HG03095 (cell line): ENCODE measurements around the gene RAPH1.
"Not testable (repeated sequence)": the region's sequence is repeated elsewhere in the genome, so short reads cannot be mapped to it uniquely, and the experiment has no call there.

Source experiments
- ATAC-seq: cut with Tn5 transposase; IDR thresholded peaks from one replicate; pipeline ENCODE4 v1.9.1; 2021; ENCODE audit warnings: moderate library complexity; ENCODE audit not compliant: unreplicated experiment

RAPH1 gene

DNA sequence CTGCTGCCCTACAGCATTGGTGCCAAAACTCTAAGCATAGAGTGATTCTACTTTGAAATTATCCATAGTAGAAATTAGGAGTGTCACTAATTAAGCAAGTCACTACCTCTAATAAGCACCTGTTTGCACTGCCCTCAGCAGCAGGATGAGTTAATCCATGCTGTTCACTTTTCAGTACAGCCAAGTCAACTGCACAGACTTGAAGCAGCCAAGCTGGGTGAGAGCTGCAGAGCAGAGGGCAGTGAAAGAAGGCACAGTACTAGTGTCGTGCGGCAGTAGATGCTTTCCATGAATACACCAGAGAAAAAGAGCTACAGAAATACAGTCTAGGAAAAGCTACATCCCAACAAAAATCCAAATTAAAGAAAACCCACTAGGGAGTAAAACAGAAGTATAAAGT is 98.6 kb downstream of the RAPH1 start:
- no peak for ATAC-seq

DNA sequence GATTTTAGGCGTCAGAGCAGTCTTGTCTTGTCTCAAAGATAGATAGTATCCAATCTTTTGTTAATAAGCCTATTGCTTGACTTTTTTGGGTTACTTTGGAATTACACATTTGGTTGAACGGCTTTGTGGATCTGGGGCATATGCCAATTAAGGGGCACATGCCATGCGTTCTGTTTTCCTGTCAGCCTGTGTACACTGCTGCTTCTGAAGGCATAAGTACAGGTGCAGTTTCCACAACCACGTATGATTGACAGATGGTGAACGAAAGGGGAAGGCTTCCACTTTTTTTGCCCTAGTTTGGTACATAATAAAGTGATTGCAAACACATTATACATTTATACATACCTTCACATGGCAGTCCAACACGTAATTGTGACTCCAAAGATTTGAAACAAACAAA is 102.3 kb downstream of the RAPH1 start:
- ATAC-seq = no peak

DNA sequence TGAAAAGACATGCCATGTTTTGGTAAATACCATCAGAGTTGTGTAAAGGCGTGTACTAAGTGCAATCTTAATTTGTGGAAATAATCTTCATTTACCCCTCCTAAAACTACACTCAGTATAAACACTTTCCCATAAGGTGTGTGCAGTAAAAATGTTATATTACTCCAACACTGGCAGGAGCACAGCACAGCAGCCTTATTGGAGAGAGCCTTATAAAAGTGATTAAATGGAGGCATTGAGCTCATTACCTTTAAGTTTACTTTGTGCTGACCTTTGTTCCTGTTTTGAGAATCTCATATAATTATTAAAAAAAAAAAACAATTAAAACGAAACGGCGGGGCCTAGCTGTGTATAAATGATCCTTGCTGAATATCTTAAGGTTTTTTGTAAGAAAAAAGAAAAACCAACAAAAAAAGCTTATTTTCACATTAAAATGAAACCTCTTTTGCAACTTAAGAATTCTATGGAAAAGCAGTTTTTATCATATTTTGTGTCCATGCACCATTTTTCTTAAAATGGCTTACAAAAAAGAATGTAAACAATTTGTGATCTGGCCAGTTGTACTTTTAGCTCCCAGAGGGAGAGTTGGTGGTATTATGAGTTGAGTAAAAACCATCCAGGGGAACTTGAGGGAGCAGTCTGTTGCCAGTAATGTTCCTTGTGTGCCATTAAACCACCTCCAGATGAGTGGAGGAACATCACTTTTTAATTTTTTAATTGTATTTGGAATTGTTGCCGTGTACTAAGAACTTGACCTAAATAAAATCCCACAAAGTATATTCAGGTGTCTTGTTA is 103.5 kb downstream of the RAPH1 start:
- ATAC-seq = no peak

DNA sequence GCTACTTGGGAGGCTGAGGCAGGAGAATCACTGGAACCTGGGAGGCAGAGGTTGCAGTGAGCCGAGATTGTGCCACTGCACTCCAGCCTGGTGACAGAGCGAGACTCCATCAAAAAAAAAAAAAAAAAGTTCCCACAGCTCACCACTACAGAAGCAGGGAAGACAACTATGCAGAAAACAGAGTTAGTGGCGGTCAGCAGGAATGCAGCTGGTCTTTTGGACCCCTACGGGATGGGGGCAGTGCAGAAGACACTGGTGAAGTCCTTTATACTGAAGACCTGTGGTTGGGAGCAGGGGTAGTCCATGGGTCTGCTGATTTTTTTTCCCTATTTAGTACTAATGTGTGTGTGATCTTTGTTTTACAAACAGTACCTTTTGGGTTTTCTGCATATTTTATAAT is 105.5 kb downstream of the RAPH1 start:
- ATAC-seq = not testable (repeated sequence)

DNA sequence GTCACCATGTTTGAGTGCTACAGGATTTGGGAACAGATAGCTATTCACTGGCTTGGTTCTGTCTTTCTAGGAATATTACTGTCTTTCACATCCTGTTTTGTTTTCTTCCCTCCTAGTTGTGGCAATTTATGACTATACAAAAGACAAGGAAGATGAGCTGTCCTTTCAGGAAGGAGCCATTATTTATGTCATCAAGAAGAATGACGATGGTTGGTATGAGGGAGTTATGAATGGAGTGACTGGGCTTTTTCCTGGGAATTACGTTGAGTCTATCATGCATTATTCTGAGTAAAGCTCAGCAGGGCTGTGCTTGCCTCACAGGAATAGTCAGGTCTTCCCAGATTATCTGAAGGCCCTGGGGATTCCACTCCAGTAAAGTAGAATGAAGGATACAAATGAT is 108.0 kb downstream of the RAPH1 start:
- ATAC-seq = no peak

DNA sequence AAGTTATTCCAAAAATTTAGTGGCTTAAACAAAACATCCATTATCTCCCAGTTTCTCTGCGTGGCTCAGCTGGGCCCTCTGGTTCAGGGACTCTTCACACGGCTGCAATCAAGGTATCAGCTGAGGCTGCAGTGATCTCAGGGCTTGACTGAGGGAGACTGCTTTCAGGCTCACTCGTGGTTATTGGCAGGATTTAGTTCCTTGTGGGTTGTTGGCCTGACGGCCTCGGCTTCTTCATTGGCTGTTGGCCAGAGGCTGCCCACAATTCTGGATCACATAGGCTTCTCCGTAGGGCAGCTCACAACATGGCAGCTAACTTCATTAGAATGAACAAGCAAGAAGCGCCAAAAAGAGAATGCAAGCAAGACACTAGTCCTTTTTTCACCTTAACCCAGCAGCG is 116.8 kb downstream of the RAPH1 start:
- ATAC-seq = no peak

DNA sequence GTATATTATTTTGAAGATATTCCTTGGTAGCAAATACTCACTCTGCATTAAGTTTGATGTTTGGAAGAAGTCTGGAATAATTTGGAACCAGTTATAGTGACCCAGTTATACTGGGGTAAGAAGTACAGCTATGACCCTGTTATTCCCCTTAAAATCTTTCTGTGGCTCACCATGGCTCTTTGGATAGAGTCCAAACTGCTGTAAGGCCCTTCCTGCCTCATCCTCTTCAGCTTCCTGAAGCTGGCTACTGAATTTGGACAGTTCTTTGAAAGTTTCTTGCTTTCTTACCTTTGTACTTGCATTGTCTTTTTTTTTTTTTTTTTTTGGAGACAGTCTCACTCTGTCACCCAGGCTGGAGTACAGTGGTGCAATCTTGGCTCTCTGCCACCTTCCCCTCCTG is 121.3 kb downstream of the RAPH1 start:
- ATAC-seq = no peak

DNA sequence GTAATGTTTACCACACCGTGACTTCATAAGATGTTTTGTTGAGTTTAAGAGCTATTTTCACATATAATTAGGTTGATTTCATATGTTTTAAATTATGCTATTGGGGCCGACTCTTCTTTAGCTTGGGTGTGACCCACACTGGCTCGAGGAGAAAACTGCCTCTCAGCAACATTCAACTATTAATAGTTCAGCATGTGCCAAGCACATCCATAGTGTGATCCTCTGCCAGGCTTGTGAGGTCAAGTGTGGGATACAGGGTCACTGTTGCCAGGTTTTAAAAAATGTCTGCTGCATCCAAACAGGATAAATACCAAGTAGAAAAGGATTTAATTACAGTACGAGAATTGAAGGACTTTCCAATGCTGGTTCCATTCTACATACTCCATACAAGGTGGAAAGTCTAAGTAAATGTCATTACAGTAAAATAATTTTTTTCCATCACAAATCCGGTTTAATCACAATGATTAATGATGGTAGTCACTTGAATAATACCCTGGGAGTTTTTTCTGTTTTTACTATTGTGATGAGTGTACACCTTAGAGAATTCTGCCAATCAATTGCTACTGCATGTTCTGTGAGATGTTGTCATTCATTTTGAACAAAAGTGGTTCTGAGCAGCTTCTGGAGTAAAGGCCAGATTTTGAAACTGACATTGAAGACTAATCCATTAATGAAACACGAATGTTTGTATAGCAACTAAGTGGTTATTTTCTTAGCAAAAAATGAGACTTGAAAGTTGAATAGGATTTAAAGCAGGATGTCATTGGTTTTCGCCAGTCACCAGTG is 122.4 kb downstream of the RAPH1 start:
- peak; percentile 68 for ATAC-seq

DNA sequence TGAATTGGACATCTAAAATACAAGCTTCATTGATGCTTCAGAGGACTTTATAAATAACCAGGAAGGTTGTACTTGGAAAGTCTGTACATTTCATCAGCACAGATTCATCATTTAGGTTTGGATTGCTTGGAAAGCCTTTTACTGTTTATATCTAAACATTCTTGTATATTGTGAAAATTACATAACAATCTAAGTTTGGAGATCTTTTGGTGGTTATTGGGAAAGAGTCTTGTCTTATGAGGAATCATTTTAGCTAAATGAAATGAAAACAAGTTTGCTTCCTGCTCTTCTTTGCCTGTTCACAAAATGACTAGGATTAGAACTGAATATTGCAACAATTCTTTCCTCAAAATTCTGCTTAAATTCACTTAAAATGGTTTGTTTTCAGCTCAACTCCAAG is 127.6 kb downstream of the RAPH1 start:
- ATAC-seq = no peak

DNA sequence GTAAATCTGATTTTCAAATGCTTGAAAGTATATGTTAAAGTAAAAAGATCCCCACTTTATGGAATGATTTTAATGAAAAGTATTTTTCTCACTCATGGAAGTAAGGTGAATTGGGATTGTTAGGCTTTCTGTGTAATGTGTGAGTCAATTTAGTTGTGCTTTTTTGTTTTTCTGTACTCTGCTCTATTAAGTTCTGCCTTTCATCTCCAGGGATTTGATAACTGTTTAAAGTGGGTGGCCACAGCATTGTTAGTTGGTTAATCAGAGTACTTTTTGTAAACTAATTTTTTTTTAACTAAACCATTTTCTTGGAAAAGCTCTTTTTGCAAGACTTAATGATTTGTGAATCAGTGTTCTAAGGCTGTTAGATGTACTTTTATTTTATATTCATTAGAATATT is 130.1 kb downstream of the RAPH1 start:
- ATAC-seq = no peak

DNA sequence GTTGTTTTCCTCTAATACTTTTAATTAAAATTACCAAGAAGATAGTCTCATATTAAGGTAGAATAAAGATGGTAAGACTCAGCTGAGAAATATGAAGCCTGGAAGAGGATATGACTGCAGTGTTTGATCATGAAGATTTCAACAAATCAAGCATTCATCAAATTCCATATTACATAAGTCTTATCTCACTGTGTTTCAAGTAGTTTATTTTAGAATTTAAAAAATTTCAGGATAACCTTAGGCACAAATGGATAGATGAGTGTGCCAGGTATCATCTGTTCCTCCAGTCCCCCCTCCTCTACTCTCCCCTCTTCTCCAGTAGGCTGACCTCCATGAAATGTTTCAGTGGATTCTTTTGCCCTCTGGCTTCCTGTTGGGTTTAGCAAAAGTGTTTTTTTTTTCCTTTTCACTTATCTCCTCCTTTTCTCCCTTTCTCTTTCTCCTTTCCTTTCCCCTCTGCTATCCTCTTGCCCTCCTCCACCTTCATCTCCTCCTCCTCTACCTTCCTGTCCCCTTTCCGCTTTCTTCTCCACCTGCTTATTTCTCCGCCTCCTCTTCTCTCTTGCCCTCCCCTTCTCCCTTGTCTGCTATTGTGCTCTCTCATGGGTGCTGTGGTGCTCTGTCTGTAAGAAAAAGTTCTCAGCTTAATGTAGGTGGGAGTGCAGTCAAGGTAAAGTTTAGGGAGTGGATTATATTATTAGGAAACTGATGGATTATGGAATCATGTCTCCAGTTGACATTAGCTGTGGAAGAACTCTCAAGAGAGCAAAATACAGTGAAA is 134.1 kb downstream of the RAPH1 start:
- ATAC-seq = no peak

DNA sequence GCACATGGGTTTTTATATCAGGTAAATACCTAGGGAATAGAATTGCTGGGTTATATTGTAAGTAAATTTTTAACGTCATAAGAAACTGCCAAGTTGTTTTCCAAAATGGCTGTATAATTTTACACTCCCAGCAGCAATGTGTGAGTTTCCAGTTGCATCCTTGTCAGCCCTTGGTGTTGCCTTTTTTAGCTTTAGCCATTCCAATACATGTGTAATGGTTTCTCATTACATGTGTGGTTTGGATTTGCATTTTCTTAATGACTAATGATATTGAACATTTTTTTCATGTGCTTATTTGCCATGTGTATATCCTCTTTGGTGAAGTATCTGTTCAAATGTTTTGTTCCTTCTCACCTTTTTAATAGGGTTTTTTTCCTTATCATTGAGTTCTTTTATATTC is 136.1 kb downstream of the RAPH1 start:
- no peak for ATAC-seq

DNA sequence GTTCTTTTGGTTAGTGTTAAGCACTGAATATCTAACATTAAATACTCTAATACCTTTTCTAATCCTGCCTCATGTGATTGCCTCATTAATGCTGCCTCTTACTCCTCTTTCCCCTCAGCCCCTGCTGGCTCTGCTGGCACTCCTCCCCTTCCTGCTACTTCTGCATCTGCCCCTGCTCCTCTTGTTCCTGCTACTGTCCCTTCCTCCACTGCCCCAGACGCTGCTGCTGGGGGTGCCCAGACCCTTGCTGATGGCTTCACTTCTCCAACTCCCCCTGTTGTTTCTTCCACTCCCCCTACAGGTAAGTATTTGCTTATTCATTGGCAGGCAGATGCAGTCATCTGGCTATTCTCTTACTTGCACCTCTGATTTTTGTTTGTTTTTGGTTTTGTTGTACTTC is 138.4 kb downstream of the RAPH1 start:
- no peak for ATAC-seq

DNA sequence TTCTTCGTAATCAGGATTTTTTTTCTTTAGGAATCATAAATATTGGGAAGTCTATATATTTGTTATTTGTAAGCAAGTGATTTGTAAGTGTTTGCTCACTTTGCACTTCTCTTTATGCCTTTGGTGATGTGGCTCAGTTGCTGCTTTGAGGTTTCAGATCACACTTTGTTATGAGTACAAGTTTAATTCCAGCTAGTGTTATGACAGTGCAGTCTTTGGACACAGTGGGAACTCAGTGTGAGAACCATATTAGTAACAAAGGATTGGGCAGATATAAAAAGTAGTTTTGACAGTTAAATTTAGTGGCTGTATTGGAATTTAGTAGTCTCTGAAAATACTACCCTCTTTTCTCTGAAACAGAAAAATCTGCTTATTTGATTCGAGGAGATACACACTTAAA is 139.2 kb downstream of the RAPH1 start:
- ATAC-seq = no peak

DNA sequence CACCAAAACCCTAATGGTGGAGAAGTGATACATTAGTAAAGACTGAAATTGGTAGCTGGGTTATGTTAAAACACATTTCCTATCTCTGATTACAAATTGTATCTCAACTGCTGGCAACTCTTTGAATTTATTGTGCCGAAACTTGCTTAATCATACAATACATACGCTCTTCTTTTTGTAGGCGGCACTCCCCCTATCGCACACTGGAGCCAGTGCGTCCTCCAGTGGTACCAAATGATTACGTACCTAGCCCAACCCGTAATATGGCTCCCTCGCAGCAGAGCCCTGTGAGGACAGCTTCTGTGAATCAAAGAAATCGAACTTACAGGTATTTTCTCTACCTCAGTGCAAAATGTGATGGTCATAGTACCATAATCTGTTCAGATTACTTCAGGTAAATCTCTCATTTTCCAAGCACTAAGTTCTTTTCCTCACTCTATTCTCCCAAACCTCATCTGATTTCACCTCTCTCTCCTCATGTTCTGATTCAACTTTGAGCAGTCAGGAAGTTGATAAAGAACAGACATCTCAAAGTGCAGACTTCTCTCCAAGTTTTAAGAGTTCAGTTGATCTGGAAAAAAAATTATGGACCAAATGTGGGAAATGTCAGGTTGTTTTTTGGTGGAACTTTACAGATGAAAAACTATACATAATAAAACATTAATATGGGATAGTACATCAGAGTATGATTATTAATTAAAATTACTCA is 140.4 kb downstream of the RAPH1 start:
- no peak for ATAC-seq

DNA sequence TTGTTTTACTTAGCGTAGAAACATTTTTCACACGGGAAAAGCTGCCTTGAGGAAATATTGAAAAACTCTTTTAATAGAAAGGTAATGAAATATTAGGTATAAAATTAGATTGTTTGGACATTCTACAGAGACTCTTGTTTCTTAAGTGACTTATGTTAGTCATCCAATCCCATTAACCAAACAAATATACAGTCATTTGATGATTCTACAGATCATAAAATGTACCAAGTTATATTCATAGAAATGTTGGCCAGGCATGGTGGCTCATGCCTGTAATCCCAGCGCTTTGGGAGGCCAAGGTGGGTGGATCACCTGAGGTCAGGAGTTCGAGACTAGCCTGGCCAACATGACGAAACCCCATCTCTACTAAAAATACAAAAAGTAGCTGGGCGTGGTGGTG is 146.9 kb downstream of the RAPH1 start:
- ATAC-seq = not testable (repeated sequence)

DNA sequence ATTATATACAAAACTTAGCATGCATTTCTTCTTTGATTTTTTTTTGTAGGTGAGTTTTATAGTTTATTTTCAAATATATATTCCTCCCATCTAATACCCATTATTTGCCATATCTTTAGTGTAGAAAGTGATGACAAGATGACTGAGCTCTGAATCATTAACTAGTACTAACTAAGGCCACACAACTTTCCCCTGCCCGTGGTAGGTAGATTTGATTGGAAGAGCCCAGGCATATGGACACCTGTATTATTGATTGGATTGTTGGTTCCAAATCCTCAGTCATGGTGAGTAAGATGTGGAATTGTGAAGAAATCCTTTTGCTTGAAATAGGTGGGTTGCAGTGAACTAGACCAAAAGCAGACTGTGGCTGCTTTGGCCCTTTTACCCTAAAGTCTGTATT is 152.1 kb downstream of the RAPH1 start:
- ATAC-seq = no peak

DNA sequence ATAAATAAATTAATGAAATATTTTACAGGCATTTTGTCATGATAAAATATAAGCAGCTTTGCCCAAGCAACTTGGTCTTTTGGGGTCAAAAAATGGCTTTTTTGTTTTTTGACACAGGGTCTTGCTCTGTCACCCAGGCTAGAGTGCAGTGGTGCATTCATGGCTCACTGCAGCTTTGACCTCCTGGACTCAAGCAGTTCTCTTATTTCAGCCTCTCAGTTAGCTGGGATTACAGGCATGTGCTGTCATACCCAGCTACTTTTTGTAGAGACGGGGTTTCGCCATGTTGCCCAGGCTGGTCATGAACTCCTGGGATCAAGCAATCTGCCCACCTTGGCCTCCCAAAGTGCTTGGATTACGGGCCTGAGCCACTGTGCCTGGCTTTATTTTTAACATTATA is 155.9 kb downstream of the RAPH1 start:
- ATAC-seq = no peak

DNA sequence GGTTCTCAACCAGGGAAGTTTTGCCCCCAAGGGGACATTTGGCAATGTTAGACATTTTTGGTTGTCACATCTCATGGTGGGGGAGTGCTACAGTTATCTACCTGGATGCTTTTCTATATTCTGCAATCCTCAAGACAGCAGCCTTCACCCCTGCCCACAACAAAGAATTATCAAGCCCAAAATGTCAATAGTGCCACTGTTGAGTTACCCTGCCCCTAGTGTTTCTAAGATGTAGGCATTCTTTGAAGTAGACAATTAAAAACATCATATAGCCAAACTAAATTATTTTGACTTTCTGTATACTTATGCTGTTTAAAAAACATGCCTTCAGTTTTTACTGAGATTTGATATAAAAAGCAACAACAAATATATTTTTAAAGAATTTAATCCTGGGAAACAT is 158.9 kb downstream of the RAPH1 start:
- ATAC-seq = no peak

DNA sequence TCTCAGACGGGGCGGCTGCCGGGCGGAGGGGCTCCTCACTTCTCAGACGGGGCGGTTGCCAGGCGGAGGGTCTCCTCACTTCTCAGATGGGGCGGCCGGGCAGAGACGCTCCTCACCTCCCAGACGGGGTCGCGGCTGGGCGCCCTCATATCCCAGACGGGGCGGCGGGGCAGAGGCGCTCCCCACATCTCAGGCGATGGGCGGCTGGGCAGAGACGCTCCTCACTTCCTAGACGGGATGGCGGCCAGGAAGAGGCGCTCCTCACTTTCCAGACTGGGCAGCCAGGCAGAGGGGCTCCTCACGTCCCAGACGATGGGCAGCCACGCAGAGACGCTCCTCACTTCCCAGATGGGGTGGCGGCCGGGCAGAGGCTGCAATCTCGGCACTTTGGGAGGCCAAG is 162.4 kb downstream of the RAPH1 start:
- ATAC-seq = not testable (repeated sequence)
